Transverse colon (tissue), 4 donors: ENCODE measurements around the gene MUCL1. TPM values are rescaled to one million over a fixed set of nuclear protein-coding genes. Genes with fewer than 3 reads are reported as not detected.
"Not testable (repeated sequence)": the region's sequence is repeated elsewhere in the genome, so short reads cannot be mapped to it uniquely, and the experiment has no call there.

ENCODE experiments used
- DNase-seq: peaks from one replicate; pipeline ENCODE4 v3.0.0-alpha.2; 2019
- H3K27ac ChIP-seq, 4 donors: fragments of 200-600 bp; sonication (generic); 2 replicates each; pipeline ENCODE4 v1.5.1; 2016 to 2018; ENCODE audit warnings: inconsistent platforms in 4 of 4
- H3K27me3 ChIP-seq: fragments of 200-600 bp; sonication (generic); 2 replicates; pipeline ENCODE4 v1.5.1; 2017; ENCODE audit warnings: inconsistent platforms
- H3K36me3 ChIP-seq, 4 donors: fragments of 200-600 bp; sonication (generic); 2 replicates each; pipeline ENCODE4 v1.5.1; 2017 to 2019; ENCODE audit warnings: inconsistent platforms in 4 of 4
- H3K4me1 ChIP-seq, 4 donors: fragments of 200-600 bp; sonication (generic); 2 replicates each; pipeline ENCODE4 v1.5.1; 2017 to 2020; ENCODE audit warnings: inconsistent platforms in 4 of 4
- H3K4me3 ChIP-seq, 4 donors: fragments of 200-600 bp; sonication (generic); 1 replicate in 1 of 4; 2 replicates in 3 of 4; pipeline versions ENCODE4 v1.5.1 to v1.6.1; 2017 to 2019; ENCODE audit warnings: inconsistent platforms in 4 of 4
- H3K9me3 ChIP-seq, 2 donors: fragments of 200-600 bp; sonication (generic); 2 replicates each; pipeline ENCODE4 v1.5.1; 2017 to 2019; ENCODE audit warnings: inconsistent platforms in 2 of 2
- EP300 ChIP-seq: sonication (generic); formaldehyde crosslinking; IDR thresholded peaks from one replicate; pipeline ENCODE4 v1.6.1; 2017; ENCODE audit warnings: antibody characterized with exemption, low read depth
- POLR2A ChIP-seq: fragments of 450-650 bp; IDR thresholded peaks from one replicate; pipeline ENCODE4 v1.6.1; 2016; ENCODE audit warnings: antibody characterized with exemption, mild to moderate bottlenecking, moderate library complexity
- POLR2AphosphoS5 ChIP-seq, 3 donors: sonication (generic); formaldehyde crosslinking; IDR thresholded peaks; one replicate each; pipeline ENCODE4 v1.6.1; 2016; ENCODE audit warnings: antibody characterized with exemption in 3 of 3
- WGBS, 2 donors: methylation state at CpG; one replicate each; pipeline ENCODE4 v1.1.5; 2018; ENCODE audit warnings: low coverage in 1 of 2; 5-methylcytosine and 5-hydroxymethylcytosine counted together
- in situ Hi-C, 4 donors: fragments of 200-750 bp; cut with MboI; loops; one replicate each; pipeline versions ENCODE4 v1.15.0 to v1.15.1; 2017; ENCODE audit warnings: low sequenced_read_pairs in 3 of 4, low pct_ligation_motif_present in 1 of 4, low pct_unique_long_range_greater_than_20kb in 1 of 4
- intact Hi-C: fragments of 100-400 bp; cut with DNase I; formaldehyde crosslinking; loops from one replicate; pipeline ENCODE4 v1.15.1; 2023; ENCODE audit warnings: low total_unique reads
- total RNA-seq, 4 donors: library from RNA; depleted of rRNA; stranded (reverse); fragments of >200 nt; gene quantifications; one replicate each; pipeline ENCODE4 v1.1.0, GENCODE V29; 2016
- TF ChIP-seq, protein P1 (sequence below), 5 experiments: fragments of 200-600 bp in 3 of 5; fragments of 450-650 bp in 2 of 5; sonication (generic) in 3 of 5; IDR thresholded peaks; 1 replicate in 2 of 5; 2 replicates in 3 of 5; pipeline ENCODE4 v1.5.1; 2016 to 2017; ENCODE audit warnings: antibody characterized with exemption in 5 of 5, inconsistent platforms in 3 of 5, mild to moderate bottlenecking in 2 of 5, moderate library complexity in 1 of 5

Gene MUCL1
- total RNA-seq, 4 donors from 2014 or later: not detected

DNA sequence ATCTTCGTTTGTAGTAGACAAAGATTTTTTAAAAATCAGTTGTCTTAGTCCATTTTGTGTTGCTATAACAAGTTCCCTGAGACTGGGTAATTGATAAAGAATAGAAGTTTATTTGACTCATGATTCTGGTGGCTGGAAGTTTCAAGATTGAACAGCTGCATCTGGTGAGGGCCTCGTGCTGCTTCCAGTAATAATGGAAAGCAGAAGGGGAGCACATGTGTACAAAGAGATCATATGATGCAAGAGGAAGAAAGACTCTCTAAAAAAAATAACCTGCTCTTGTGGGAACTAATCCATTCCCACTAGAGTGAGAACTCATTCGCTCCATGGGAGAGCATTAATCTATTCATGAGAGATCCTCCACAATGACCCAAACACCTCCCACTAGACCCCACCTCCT, 24.8 kb downstream of the MUCL1 start:
- TF ChIP-seq POLR2AphosphoS5 (IDR thresholded peaks at IDR 0.05) (no peak), POLR2A (no peak), EP300 (no peak)
- TF ChIP-seq, protein P1, sequence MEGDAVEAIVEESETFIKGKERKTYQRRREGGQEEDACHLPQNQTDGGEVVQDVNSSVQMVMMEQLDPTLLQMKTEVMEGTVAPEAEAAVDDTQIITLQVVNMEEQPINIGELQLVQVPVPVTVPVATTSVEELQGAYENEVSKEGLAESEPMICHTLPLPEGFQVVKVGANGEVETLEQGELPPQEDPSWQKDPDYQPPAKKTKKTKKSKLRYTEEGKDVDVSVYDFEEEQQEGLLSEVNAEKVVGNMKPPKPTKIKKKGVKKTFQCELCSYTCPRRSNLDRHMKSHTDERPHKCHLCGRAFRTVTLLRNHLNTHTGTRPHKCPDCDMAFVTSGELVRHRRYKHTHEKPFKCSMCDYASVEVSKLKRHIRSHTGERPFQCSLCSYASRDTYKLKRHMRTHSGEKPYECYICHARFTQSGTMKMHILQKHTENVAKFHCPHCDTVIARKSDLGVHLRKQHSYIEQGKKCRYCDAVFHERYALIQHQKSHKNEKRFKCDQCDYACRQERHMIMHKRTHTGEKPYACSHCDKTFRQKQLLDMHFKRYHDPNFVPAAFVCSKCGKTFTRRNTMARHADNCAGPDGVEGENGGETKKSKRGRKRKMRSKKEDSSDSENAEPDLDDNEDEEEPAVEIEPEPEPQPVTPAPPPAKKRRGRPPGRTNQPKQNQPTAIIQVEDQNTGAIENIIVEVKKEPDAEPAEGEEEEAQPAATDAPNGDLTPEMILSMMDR (IDR thresholded peaks at IDR 0.05): no peak
- 58 to 63% methylated on average over 3 of the region's 3 CpGs for WGBS, 2 donors
- no peaks in the 10 kb centered on the region for H3K9me3 ChIP-seq
- H3K27ac ChIP-seq: no peak overlapping the region
- no peaks in the 10 kb centered on the region for H3K27me3 ChIP-seq
- in situ Hi-C loops: no loop called here
- H3K4me1 ChIP-seq: no peaks in the 10 kb centered on the region
- DNase-seq: no peak
- intact Hi-C loops: no loop called here
- no peaks in the 10 kb centered on the region for H3K36me3 ChIP-seq
- no peak overlapping the region for H3K4me3 ChIP-seq

DNA sequence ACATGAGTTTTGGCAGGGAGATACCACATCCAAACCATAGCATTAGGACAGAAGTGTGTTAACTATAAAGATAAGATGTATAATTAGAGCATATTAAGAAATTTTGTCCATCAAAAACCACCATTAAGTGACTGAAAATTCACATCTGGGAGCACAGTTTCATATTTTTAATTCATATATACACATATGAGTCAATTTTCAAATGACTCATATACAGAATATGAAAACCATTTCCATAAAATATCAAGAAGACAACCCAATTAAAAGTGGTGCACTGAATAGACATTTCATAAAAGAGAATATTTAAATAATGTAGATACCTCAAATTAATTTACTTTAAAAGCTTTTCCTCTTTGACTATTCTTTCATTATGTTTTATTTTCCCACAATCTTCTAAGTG, 25.3 kb downstream of the MUCL1 start:
- Histone ChIP-seq H3K36me3 (no peaks in the 10 kb centered on the region), H3K27me3 (no peaks in the 10 kb centered on the region), H3K27ac (no peak overlapping the region), H3K4me1 (no peaks in the 10 kb centered on the region), H3K4me3 (no peak overlapping the region), H3K9me3 (no peaks in the 10 kb centered on the region)
- DNase-seq: no peak
- intact Hi-C loops (no loop called here), in situ Hi-C loops (no loop called here)
- TF ChIP-seq POLR2A (no peak), POLR2AphosphoS5 (IDR thresholded peaks at IDR 0.05) (no peak), EP300 (no peak)
- TF ChIP-seq, protein P1 (IDR thresholded peaks at IDR 0.05): no peak

DNA sequence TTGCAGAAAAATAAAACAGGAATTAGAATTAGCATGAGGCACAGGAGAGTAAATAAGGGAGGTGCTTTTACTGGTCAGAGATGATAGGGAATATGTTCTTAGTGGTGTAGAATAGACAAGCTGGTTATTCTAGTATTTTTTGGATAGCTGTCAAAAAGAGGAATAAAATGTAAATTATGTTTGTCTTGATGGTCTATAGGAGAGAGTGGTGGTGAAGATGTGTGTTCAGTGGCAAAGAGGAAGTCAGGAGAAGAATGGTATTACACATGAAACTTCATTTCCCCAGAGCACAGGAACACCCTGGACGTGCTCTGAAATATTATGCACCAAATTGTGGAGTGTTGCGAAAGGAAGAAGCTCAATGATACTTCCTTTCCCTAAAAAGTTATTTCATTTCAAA, 27.8 kb downstream of the MUCL1 start:
- Histone ChIP-seq H3K27ac (no peak overlapping the region), H3K36me3 (no peaks in the 10 kb centered on the region), H3K4me3 (no peak overlapping the region), H3K9me3 (no peaks in the 10 kb centered on the region), H3K27me3 (no peaks in the 10 kb centered on the region), H3K4me1 (no peaks in the 10 kb centered on the region)
- 58 to 63% methylated on average over 2 of the region's 2 CpGs for WGBS, 2 donors
- intact Hi-C loops: no loop called here
- no peak for DNase-seq
- in situ Hi-C loops: no loop called here
- TF ChIP-seq, protein P1 (IDR thresholded peaks at IDR 0.05): peak in 1 of 5 experiments; percentile 15
- no peak for TF ChIP-seq EP300

DNA sequence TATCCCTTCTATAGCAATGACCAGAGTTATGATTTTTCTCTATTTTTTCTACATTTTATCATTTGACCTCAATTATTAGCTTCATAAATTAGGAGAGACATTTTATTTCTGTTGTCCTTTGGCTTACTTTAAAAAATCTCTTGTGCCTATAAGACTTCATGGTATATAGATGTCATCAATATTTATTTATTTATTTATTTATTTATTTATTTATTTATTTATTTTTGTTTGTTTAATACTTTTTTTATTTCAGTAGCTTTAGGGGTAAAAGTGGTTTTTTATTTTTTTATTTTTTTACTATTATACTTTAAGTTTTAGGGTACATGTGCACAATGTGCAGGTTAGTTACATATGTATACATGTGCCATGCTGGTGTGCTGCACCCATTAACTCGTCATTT, 28.3 kb downstream of the MUCL1 start:
- in situ Hi-C loops, DNase-seq, intact Hi-C loops, H3K4me3 ChIP-seq, H3K27me3 ChIP-seq, H3K4me1 ChIP-seq, H3K9me3 ChIP-seq, H3K36me3 ChIP-seq, H3K27ac ChIP-seq: not testable (repeated sequence)
- WGBS, 2 donors: 89% methylated on average over 1 of the region's 1 CpG; no CpG with 5 or more reads in 1 of the 2 donors

DNA sequence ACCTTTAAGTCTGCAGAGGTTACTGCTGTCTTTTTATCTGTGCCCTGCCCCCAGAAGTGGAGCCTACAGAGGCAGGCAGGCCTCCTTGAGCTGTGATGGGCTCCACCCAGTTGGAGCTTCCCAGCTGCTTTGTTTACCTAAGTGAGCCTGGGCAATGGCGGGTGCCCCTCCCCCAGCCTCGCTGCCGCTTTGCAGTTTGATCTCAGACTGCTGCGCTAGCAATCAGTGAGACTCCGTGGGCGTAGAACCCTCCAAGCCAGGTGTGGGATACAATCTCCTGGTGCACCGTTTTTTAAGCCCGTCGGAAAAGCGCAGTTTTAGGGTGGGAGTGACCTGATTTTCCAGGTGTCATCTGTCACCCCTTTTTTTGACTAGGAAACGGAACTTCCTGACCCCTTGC, 34.1 kb downstream of the MUCL1 start:
- peak; percentile 39 for DNase-seq
- intact Hi-C loops, H3K36me3 ChIP-seq, in situ Hi-C loops, H3K27me3 ChIP-seq, H3K4me3 ChIP-seq, H3K9me3 ChIP-seq, H3K27ac ChIP-seq: not testable (repeated sequence)
- WGBS, 2 donors: 48% methylated on average over 11 of the region's 11 CpGs; no CpG with 5 or more reads in 1 of the 2 donors
- peaks cover 0 to 11% (median 0%) of the 10 kb centered on the region in 4 donors for H3K4me1 ChIP-seq
